IgD-negative memory B cell (primary cell): Measurements from ENCODE around the gene FAM228A. TPM values are rescaled to one million over a fixed set of nuclear protein-coding genes. Genes with fewer than 3 reads are reported as not detected.
"Not testable (repeated sequence)": the region's sequence is repeated elsewhere in the genome, so short reads cannot be mapped to it uniquely, and the experiment has no call there.

ENCODE experiments used
- H3K27ac Mint-ChIP-seq, 3 donors: one replicate each; pipeline ENCODE4 v1.8.0; 2020 to 2022; ENCODE audit warnings: mild to moderate bottlenecking in 3 of 3, mixed read lengths in 3 of 3, moderate library complexity in 1 of 3
- H3K27me3 Mint-ChIP-seq: one replicate; pipeline ENCODE4 v1.8.0; 2021; ENCODE audit warnings: mixed read lengths
- H3K36me3 Mint-ChIP-seq: one replicate; pipeline ENCODE4 v1.8.0; 2020; ENCODE audit warnings: mild to moderate bottlenecking, mixed read lengths
- H3K4me1 Mint-ChIP-seq, 3 donors: one replicate each; pipeline ENCODE4 v1.8.0; 2020 to 2022; ENCODE audit warnings: mixed read lengths in 3 of 3, mild to moderate bottlenecking in 1 of 3
- H3K4me3 Mint-ChIP-seq, 4 donors: one replicate each; pipeline ENCODE4 v1.8.0; 2020 to 2022; ENCODE audit warnings: mild to moderate bottlenecking in 4 of 4, mixed read lengths in 4 of 4, moderate library complexity in 3 of 4
- H3K9me3 Mint-ChIP-seq, 3 donors: one replicate each; pipeline ENCODE4 v1.8.0; 2020 to 2021; ENCODE audit warnings: mixed read lengths in 3 of 3, mild to moderate bottlenecking in 1 of 3
- polyA plus RNA-seq: library from polyadenylated mRNA; unstranded; fragments of 300-500 nt; fragmentation: Illumina TruSeq; gene quantifications from one replicate; pipeline ENCODE4 v1.2.3, GENCODE V29; 2021

FAM228A gene
- not detected for polyA plus RNA-seq

DNA sequence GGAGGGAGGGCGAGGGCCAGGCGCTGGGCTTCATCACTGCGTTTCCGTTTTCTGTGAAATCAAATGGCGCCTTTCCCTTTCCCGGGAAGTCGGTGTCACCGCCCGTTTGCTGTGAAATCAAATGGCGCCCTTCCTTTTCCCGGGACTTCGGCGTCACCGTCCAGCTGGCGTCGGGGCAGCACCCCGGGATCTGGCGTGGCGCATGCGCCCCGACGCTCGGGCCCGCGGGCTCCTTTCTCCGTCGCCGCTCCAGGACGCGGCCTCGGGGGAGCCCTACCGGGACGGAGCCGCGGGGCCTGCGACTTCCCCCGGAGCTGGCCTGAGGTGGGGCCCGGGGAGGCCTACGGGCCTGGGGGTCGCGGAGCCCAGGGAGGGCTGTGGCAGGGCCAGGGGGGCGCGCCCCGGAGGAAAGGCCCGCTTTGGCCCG is at the start of gene FAM228A:
Gene FAM228A (plus strand): TSS at position 203 of the 427 bp plus-strand sequence. CDS start 428 bp downstream, outside the sequence.
- Mint-ChIP-seq H3K4me1 (no peaks in the 10 kb centered on the region), H3K27ac (no peak within 1 kb of the TSS), H3K9me3 (peaks cover 0 to 3% (median 0%) of the 10 kb centered on the region in 3 donors)

GRCh38 chr2:24125956-24126355 is 48.9 kb upstream of the FAM228A start:
- Mint-ChIP-seq H3K36me3 (no peaks in the 10 kb centered on the region), H3K4me3 (peak overlapping the region in 1 of 4 donors; percentile 83), H3K27me3 (no peaks in the 10 kb centered on the region), H3K27ac (no peak overlapping the region), H3K4me1 (peaks cover 15 to 27% (median 16%) of the 10 kb centered on the region in 3 donors), H3K9me3 (no peaks in the 10 kb centered on the region)

More for the DNA sequence above, at the start of gene FAM228A:
- H3K4me3 Mint-ChIP-seq = peak within 1 kb of the TSS in 1 of 4 donors; percentile 14
- H3K27me3 Mint-ChIP-seq = no peaks in the 10 kb centered on the region
- peaks cover 4% of the 10 kb centered on the region for H3K36me3 Mint-ChIP-seq

DNA sequence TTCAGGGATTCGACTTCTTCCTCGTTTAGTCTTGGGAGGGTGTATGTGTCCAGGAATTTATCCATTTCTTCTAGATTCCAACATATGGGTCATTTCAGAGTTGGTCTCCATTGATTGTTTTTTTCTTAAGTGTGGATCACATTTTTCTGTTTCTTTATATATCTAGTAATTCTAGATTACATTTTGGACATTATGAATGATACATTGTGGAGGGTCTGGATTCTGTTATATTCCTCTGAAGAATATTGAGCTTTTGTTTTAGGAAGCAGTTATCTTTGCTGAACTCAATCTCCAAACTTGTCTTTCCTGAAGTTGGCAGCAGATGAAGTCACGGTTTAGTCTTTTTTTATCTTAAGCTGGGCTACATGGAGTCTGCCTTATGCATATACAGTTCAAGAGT is 42.3 kb upstream of the FAM228A start:
- Mint-ChIP-seq H3K27ac (peak overlapping the region in 1 of 3 donors; percentile 19), H3K4me3 (peak overlapping the region in 1 of 4 donors; percentile 63), H3K4me1 (peaks cover 0 to 5% (median 4%) of the 10 kb centered on the region in 3 donors), H3K9me3 (peaks cover 0 to 7% (median 0%) of the 10 kb centered on the region in 3 donors), H3K36me3 (peaks cover 10% of the 10 kb centered on the region), H3K27me3 (no peaks in the 10 kb centered on the region)

DNA sequence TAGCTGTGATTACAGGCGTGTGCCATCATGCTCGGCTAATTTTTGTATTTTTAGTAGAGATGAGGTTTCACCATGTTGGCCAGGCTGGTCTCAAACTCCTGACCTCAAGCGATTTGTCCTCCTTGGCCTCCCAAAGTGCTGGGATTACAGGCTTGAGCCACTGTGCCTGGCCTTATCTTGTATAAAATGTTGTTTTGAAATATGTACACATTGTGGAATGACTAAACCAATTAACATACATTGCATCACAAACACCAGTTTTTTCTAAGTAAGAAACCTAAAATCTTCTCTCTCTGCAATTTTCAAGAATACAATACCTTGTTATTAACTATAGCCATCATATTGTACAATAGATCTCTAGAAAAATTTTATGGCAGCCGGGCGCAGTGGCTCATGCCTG is 34.5 kb upstream of the FAM228A start:
- H3K4me1 Mint-ChIP-seq, H3K36me3 Mint-ChIP-seq, H3K9me3 Mint-ChIP-seq, H3K27ac Mint-ChIP-seq, H3K27me3 Mint-ChIP-seq, H3K4me3 Mint-ChIP-seq: not testable (repeated sequence)

DNA sequence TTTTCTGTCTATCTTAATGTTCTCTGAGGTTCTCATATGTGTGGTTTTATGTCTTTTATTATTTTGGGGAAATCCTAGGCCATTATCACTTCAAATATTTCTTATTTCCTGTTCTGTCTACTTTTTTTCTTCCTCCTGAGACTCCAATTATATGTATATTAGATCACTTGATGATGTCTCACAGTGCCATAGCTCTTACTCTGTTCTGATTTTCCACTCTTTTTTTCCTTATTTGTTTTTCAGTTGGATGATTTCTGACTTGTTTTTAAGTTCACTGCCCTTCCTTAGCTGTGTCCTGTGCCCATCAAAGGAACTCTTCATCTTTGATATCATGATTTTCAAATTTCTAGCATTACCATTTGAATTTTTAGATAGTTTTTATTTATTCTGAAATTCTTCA is 27.5 kb upstream of the FAM228A start:
- Mint-ChIP-seq H3K27ac (no peak overlapping the region), H3K36me3 (peaks cover 34% of the 10 kb centered on the region), H3K27me3 (no peaks in the 10 kb centered on the region)

DNA sequence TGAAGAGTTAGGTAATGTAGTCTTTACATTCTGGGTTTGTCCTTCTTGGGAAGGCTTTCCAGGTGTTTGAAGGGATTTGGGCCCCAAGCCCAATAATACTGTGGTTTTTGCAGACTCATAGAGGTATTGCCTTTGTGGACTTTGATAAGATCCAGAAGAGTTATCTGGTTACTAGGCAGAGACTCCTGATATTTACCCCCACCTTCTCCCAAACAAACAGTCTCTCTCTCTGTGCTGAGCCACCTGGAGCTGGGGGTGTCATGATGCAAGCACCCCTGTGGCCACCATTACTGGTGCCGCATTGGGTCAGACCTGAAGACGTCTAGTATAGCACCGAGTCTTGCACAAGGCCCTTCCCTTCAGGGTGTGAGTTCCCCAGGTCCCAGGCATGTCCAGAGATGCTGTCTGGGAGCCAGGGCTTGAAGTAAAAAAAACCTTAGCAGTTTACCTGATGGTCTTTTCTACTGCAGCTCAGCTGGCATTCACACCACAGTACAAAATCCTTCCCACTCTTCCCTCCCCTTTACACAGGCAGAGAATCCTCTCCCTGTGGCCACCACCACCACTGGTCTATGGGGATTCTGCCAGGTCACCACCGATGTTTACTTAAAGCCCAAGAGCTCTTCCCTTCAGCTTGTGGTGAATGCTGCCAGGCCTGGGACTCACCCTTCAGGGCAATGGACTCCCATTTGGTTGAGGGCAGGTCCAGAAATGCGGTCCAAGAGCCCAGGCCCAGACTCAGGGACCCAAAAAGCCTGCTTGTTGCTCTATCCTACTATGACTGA is 22.2 kb upstream of the FAM228A start:
- H3K36me3 Mint-ChIP-seq = peaks cover 34% of the 10 kb centered on the region
- no peaks in the 10 kb centered on the region for H3K4me1 Mint-ChIP-seq
- H3K9me3 Mint-ChIP-seq = peaks cover 3 to 10% (median 8%) of the 10 kb centered on the region in 3 donors
- H3K27me3 Mint-ChIP-seq = no peaks in the 10 kb centered on the region
- no peak overlapping the region for H3K4me3 Mint-ChIP-seq
- no peak overlapping the region for H3K27ac Mint-ChIP-seq

More for the DNA sequence above, 27.5 kb upstream of the FAM228A start:
- Mint-ChIP-seq H3K4me3 (no peak overlapping the region), H3K9me3 (peaks cover 11 to 21% (median 13%) of the 10 kb centered on the region in 3 donors), H3K4me1 (no peaks in the 10 kb centered on the region)

- Mint-ChIP-seq H3K27ac (no peak overlapping the region), H3K4me3 (no peak overlapping the region), H3K27me3 (no peaks in the 10 kb centered on the region), H3K36me3 (peaks cover 30% of the 10 kb centered on the region), H3K4me1 (no peaks in the 10 kb centered on the region), H3K9me3 (peaks cover 3 to 6% (median 5%) of the 10 kb centered on the region in 3 donors)
These were observed 21.4 kb upstream of the FAM228A start for GRCh38 chr2:24153478-24153877.

- Mint-ChIP-seq H3K4me3 (no peak overlapping the region), H3K9me3 (peaks cover 0 to 4% (median 2%) of the 10 kb centered on the region in 3 donors), H3K27ac (no peak overlapping the region), H3K4me1 (no peaks in the 10 kb centered on the region), H3K27me3 (no peaks in the 10 kb centered on the region), H3K36me3 (peaks cover 19% of the 10 kb centered on the region)
These were observed 16.7 kb upstream of the FAM228A start for GRCh38 chr2:24158131-24158530.

DNA sequence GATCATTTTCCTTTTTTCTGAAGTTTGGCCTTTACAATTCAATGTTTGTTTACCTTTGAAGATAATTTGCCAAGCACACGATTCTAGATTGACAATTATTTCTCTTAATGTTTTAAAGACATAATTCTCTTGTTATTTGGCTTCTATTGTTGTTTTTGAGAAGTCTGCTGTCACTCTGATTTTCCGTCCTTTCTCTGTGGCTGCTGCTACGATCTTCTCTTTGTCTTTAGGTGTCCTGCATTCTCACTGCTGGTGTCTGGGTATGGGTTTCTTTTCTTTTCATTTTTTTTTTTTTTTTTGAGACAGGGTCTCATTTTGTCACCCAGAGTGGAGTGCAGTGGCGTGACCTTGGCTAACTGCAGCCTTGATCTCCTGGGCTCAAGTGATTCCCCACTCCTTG is 15.1 kb upstream of the FAM228A start:
- Mint-ChIP-seq H3K4me3 (no peak overlapping the region), H3K27me3 (no peaks in the 10 kb centered on the region), H3K4me1 (peaks cover 3 to 8% (median 3%) of the 10 kb centered on the region in 3 donors), H3K36me3 (peaks cover 16% of the 10 kb centered on the region), H3K9me3 (peaks cover 0 to 4% (median 2%) of the 10 kb centered on the region in 3 donors), H3K27ac (no peak overlapping the region)

DNA sequence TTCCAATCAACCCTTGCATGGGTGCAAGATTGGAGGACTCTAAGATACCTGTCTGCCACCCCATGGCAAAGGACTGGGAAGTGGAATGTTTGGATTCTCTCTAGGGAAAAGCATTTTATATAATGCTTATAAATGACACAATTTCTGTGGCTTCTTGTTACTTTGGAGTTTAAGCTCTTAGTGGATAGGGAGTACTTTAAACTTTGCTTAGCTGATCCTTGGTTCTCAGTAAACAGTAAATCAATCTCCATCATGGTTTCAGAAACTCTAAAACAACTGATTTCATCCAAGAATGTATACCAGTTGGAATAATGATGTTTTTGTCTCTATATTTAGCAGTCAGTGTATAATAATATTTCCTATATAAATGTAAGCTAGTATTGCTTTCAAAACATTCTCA is 14.1 kb upstream of the FAM228A start:
- Mint-ChIP-seq H3K27ac (no peak overlapping the region), H3K4me1 (peaks cover 5 to 10% (median 5%) of the 10 kb centered on the region in 3 donors), H3K27me3 (no peaks in the 10 kb centered on the region), H3K36me3 (peaks cover 16% of the 10 kb centered on the region), H3K9me3 (peaks cover 0 to 4% (median 2%) of the 10 kb centered on the region in 3 donors), H3K4me3 (no peak overlapping the region)

- Mint-ChIP-seq H3K4me1 (peaks cover 5 to 10% (median 5%) of the 10 kb centered on the region in 3 donors), H3K9me3 (peaks cover 0 to 4% (median 2%) of the 10 kb centered on the region in 3 donors), H3K4me3 (no peak overlapping the region), H3K27me3 (no peaks in the 10 kb centered on the region), H3K27ac (no peak overlapping the region), H3K36me3 (peaks cover 6% of the 10 kb centered on the region)
These were observed 12.4 kb upstream of the FAM228A start for GRCh38 chr2:24162494-24162893.

DNA sequence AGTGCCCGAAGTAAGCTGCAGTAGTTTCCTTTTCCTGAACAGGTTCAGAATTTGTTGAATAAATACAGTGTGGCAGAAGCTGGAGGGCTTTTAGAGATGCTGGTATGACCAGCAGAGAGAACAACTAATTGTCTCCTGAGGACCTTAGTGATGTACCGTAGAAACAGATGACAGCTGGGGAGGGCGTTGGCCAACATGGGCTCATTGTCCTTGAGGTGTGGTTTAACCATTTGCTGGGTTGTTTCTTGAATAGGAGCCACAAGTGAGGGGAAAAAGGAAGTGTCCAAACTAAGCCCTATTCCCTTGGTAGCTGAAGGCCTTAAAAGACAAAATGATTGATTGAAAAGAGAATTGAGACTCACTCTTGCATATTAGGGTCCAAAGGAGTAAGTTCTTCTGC is 11.7 kb upstream of the FAM228A start:
- Mint-ChIP-seq H3K27ac (peak overlapping the region in 1 of 3 donors; percentile 39), H3K36me3 (peaks cover 5% of the 10 kb centered on the region), H3K4me1 (peaks cover 5 to 10% (median 5%) of the 10 kb centered on the region in 3 donors), H3K27me3 (peaks cover 1% of the 10 kb centered on the region), H3K4me3 (no peak overlapping the region), H3K9me3 (peaks cover 0 to 4% (median 2%) of the 10 kb centered on the region in 3 donors)

DNA sequence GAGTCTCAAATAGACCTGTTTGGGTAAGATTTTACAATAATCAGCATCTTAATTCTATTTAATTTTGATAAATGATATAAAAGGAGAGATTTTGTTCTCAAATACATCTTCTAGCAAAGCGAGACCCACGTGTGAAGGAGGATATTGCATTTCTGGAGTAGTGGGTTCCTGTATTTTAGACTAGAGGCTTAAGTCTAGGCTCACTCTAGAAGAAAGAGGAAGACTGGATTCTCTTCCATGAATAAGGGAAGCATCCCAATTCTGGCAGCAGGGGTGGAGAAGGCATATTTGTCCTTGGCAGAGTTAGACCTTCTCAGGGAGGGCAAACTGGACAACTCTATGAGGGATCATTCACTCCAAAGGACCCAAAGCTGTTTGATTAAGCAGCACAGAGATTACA is 11.3 kb upstream of the FAM228A start:
- H3K9me3 Mint-ChIP-seq = peaks cover 0 to 4% (median 2%) of the 10 kb centered on the region in 3 donors
- H3K4me3 Mint-ChIP-seq = no peak overlapping the region
- H3K27ac Mint-ChIP-seq = no peak overlapping the region
- peaks cover 5 to 10% (median 5%) of the 10 kb centered on the region in 3 donors for H3K4me1 Mint-ChIP-seq
- peaks cover 6% of the 10 kb centered on the region for H3K36me3 Mint-ChIP-seq
- H3K27me3 Mint-ChIP-seq = peaks cover 1% of the 10 kb centered on the region

GRCh38 chr2:24164416-24164973 is 10.4 kb upstream of the FAM228A start:
- H3K4me1 Mint-ChIP-seq = peaks cover 5 to 10% (median 5%) of the 10 kb centered on the region in 3 donors
- peak overlapping the region in 2 of 4 donors; percentile 77 to 80 for H3K4me3 Mint-ChIP-seq
- H3K9me3 Mint-ChIP-seq = peaks cover 0 to 4% (median 2%) of the 10 kb centered on the region in 3 donors
- peak overlapping the region in 2 of 3 donors; percentile 19 to 86 for H3K27ac Mint-ChIP-seq
- peaks cover 1% of the 10 kb centered on the region for H3K27me3 Mint-ChIP-seq
- peaks cover 4% of the 10 kb centered on the region for H3K36me3 Mint-ChIP-seq

- H3K4me1 Mint-ChIP-seq = peaks cover 5 to 6% (median 5%) of the 10 kb centered on the region in 3 donors
- no peak overlapping the region for H3K4me3 Mint-ChIP-seq
- H3K27ac Mint-ChIP-seq = peak overlapping the region in 1 of 3 donors; percentile 11
- H3K9me3 Mint-ChIP-seq = peaks cover 0 to 2% (median 0%) of the 10 kb centered on the region in 3 donors
- peaks cover 1% of the 10 kb centered on the region for H3K27me3 Mint-ChIP-seq
- peaks cover 5% of the 10 kb centered on the region for H3K36me3 Mint-ChIP-seq
These were observed 5.8 kb upstream of the FAM228A start for GRCh38 chr2:24169023-24169422.
